HG03139 (cell line): ENCODE data around the gene CLIC5.

Experiments used
- ATAC-seq: cut with Tn5 transposase; IDR thresholded peaks from one replicate; pipeline ENCODE4 v1.9.1; 2021; ENCODE audit not compliant: unreplicated experiment

The CLIC5 gene

DNA sequence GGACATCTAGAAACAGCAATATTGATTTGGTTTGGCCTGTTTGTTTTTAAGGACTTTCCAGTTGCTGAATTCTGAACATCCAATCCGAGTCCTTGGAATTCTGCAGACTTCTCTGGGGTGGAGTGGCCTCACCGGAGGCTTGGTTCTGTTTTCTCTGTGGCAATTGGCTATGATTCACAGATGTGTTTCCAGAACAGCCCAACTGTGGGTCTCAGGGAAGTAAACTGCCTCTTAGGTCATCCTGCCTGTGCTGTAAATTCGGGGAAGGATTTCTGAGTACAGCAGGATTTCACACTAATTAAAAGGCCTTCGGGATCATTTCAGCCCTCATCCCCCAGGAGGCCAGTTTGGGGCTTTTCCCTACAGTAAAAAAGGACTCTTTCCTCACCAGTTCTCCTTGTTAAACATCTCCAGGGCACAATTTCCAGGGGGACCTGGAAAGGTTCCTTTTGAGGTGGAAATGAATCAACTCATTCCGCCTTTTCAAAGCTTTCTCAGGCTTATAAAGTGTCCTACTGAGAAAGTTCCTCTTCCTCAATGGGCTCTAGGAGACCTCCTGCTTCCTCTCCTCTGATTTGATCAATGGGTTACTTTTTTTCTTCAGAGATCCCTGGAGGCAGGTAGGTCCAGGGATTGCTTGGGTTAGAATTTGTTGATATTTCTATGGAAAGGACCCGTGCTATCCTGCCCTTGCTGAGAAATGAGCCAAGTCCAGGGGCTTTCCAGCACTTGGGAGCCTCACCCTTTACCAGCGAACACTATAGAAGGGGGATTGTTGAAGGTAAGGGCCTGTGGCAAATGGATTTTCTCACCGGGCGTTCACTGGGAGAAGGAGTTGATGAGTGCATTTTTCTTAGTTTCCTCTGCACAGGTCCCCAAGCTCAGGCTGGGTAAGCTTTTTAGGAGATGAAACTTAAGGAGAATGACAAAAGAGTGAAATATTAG lies 114.6 kb downstream of the CLIC5 start:
- no peak for ATAC-seq

GRCh38 chr6:45899683-45899946 lies 116.0 kb downstream of the CLIC5 start:
- no peak for ATAC-seq

- ATAC-seq, result no peak
These were observed 116.5 kb downstream of the CLIC5 start for GRCh38 chr6:45898941-45899682.

GRCh38 chr6:45896783-45897441 lies 118.7 kb downstream of the CLIC5 start:
- ATAC-seq, result no peak

GRCh38 chr6:45895569-45895968 lies 120.1 kb downstream of the CLIC5 start:
- ATAC-seq, result no peak

DNA sequence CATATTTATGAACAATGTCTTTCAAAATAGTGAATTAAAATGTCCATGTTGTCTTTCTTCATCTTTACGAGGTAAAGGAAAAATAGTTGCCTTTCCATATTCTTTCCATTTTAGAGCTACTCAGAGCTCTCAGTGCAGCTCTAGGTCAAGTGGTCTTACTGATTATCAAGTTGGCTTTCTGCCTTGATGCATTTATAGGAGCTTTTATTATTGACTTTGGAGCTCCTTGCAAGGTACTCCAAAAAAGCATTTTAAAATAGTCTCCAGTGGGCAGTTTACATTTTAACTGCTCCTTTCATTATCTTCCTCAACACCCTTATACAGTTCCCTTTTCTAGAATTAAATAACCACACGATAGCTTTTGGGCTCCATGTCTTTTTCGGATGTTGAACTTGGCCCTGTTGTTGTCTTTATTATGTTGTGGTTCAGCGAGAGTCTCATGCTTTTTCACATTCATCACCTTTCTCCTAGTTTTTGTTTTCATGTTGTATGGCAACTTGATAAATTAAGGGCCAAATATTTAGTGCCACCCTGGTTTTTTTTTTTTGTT lies 122.9 kb downstream of the CLIC5 start:
- ATAC-seq, result no peak

DNA sequence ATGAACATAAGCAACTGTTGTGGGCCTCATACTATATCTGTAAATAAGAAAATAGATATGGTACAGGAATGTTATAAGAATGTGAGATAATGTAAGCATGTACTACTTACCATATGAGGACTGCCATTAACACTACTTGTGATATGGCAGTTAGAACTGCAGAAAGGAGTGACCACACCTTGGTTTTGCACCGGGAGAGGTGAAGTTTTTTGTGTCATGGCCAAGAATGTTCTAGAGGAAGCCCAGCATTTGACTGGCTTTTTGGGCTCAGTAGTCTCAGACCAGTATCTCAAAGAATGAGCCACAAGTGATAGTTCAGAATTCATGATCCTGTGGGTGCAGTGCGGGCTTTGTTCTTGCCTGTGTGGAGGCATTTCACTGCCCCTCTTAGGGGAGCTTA lies 123.5 kb downstream of the CLIC5 start:
- ATAC-seq, result no peak

DNA sequence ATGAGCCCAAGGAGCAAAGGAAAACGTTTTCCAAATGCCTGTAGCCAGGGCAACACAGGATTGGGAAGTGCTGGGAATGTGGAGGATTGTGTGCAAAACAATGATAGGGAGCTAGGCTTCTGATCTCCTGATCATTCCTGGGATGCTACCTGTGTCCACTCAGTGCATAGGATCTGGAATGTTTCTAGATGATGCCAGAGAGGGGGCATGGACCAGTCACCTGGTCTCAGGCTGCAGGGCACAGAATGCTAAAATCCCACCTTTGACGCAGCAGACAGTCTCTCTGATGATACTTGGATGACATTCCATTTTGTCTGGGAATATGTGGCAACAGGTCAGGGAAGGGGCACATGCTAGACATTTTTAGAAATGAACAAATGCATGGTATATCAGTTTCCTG lies 128.9 kb downstream of the CLIC5 start:
- no peak for ATAC-seq

GRCh38 chr6:45884336-45884735 lies 131.3 kb downstream of the CLIC5 start:
- ATAC-seq, result no peak

GRCh38 chr6:45882671-45883070 lies 133.0 kb downstream of the CLIC5 start:
- ATAC-seq, result no peak

GRCh38 chr6:45881705-45882467 lies 133.8 kb downstream of the CLIC5 start:
- no peak for ATAC-seq

DNA sequence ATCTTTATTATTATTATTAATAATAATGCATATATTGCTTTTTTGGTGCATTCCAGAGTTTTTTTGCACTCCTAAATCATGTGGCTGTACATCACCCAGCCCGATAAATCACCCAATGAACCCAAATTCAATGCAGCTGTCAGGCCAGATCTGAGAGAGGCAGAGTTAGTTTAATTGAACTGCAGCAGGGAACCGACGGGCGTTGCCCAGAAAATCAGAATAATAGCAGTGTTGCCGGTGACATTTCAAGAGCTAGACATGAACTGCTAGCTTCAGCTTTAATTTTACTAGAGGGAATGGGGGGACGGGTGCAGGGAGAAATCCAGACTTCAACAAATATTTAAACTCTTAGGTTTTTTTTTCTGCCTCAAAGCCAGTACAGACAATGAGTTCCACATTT lies 135.0 kb downstream of the CLIC5 start:
- no peak for ATAC-seq

DNA sequence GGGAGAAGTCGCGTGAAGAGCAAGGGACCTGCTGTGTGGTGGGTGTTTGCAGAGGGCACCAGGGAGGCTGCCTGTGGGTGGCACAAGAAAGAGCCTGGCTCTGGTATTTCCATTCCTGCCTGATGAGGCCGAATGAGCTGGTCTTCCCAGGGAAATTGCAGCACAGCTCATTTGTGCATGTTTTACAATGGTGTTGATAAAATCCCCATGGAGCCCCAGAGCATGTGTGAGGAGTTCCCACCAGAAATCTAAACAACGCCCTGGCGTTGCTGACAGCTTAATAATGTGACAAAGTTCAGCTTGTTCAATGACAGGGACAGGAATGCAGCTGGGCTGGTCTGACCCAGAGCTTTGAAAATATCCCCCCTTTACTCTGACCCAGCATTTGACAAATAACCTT lies 135.5 kb downstream of the CLIC5 start:
- ATAC-seq, result no peak

DNA sequence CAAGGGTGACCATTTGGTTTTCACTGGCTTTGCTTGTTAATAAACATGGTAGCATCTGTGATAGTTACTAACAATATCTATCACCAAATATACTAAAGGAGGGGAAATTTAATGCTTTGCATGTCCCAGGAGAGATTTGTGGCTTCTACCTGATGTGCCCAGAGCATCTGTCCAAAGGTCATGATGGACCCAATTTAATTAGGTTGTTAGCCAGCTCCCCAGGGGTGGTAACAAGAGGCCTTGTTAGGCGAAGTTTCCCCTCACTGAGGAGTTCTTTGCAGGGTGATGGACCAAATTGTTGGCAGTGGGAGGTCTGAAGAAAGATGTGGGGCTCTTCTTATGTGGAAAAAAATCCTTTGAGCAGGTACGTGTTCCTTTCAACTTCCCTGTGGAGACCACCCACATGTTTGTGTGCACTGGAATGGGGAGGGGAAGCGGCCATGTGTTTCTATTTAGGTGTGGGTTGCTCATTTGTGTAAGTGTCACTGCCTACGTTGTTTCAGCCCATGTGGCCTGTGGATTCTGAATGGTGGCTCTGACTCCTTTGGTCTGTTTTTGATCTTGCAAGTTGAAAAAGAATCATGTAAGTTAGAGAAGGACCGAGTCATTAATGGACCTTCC lies 137.6 kb downstream of the CLIC5 start:
- ATAC-seq, result no peak

DNA sequence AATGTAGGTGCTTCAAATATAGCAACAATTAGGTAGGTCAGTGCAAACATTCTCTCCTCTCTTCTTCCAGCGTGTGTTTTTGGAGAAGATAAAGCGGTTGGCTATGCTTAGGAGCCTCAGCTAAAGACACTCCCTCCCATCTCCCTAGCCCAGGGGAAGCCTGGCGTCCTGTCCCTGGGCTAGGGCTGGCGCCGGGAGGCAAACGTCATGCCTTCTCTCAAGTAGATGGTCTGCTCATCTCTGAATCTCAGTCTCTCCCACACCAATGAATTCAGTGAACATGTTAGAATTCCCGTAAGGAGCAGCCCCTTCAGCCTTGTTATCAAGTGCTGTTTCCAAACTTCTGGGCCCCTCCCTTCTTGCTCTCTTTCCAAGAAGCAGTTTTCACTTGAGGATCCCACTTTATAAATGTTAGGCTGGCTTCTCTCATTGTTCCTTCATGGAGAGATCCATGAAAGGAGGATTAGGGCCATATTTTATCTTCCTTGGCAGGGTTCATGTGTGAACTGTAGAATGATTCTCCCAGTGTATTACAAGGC lies 142.8 kb downstream of the CLIC5 start:
- ATAC-seq, result no peak

DNA sequence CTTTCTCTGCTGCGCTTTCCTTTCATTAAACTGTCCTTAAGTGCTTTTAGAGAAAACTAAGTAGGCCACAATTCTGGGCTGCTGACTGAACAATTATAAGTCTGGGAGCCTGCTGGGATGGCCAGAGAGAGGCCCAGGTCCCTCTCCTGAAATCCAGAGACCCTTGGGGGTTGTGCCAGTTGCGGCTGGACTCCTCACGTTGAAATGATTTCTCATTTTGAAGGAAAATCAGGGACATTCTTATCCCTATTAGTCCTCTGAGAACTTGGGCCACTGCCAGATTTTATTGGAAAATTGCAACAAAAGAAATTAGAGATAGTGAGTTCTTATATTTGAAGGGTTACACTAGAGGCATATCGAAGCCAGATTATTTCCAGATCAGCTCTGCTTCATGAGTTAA lies 145.1 kb downstream of the CLIC5 start:
- ATAC-seq, result no peak

DNA sequence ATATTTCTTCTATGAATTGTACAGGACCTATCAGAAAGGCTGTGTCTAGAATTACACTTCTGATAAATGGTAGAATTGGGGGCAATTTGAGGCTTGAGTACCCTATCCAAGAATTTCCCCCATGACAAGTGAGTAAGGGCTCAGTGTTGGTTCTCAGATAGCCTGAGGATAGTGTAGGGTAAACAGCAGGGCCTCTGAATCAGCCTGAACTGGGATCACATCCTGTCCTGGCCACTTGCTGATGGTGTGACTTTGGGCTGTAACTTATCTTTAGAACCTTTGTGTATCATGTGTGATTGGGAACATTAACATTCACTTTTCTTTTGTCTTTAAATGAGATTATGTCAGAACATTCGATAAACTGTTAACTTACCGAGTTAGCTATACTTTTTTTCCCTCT lies 151.0 kb downstream of the CLIC5 start:
- ATAC-seq, result no peak

- no peak for ATAC-seq
These were observed 157.0 kb downstream of the CLIC5 start for GRCh38 chr6:45858691-45859090.

DNA sequence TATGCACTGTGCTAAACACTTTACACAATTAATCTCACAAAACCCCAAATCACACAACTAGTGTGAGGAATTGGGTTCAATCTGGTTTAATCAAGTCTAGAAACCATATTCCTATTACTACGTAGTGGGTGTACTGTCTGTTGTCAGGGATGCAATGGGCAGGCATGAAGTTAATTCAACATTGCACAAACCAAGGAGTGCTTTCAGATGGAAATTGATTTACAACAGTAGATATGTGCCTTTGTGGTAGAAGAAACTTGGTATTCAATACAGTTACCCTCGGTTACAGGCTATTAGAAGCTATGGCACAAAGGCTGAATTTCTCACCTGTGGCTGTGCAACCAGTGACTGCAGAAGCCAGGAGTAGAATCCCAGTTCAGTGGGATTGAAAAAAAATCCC lies 157.8 kb downstream of the CLIC5 start:
- ATAC-seq, result no peak
